ENCODE results near the gene PDE9A.
A peak's percentile ranks its signal among the peaks of the same experiment; 100 is the strongest.
"Not testable (repeated sequence)": the region's sequence is repeated elsewhere in the genome, so short reads cannot be mapped to it uniquely, and the experiment has no call there.

PDE9A gene

DNA sequence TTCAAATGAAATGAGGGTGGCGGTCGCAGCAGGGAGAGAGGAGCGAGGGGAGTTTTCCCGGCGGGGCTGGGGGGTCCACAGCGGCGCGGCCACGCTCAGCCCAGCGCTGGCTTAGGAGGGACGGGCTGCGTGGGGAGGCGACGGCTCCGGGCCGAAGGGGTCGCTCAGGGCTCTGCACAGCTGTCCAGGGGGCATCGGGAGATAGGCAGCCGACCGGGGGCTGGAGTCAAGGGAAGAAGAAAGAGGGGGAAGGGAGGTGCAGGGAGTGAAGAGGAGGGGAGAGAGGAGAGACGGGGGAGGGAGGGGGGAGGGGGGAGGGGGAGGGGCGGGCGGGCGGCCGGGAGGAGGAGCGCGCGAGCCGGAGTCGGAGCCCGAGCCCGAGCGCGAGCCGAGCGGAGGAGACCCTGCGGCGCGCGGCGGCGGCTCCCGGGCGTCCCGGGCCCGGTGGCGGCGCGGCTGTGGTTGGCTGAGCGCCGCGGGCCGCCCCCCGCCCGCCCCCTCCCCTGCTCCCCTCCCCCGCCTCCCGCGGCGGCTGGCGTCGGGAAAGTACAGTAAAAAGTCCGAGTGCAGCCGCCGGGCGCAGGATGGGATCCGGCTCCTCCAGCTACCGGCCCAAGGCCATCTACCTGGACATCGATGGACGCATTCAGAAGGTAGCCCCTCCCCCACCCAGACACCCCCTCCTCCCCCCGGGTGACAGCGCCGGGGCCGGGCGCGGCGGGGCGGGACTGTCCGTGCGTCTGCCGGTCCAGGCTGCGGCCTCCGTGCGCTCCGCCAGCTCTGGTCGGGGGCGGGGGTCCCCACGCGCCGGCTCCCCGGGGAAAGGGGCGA lies at the start of gene PDE9A:
PDE9A (plus strand) TSS at position 391 of the 831 bp plus-strand sequence; CDS start at position 585, 194 bp downstream.
- peak; percentile 82 for DNase-seq (ENCODE audit: low spot score)

DNA sequence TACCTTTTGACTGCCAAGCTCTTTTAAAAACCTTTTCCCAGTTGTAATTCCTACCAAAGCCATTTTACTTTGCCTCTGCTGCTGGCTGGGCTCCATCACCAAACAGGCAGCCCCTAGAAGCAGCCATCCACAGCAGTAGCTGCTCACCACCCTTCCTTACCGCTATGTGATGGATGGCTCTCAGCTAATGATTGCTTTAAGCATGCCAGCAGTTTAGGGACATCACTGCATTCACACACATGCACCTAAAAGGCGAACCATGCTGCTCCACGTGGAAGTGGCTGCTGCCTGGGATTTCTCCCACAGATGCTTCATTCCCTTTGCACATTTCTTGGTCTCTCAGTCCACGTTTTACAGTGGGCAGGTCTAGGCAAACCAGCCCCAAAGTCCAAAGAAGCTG lies 46.3 kb upstream of the PDE9A start:
- peak; percentile 33 for DNase-seq (ENCODE audit: low spot score)

- no peak for DNase-seq (ENCODE audit: low spot score)
Observed at GRCh38 chr21:42607525-42608102, 45.8 kb upstream of the PDE9A start.

- no peak for DNase-seq (ENCODE audit: low spot score)
Observed at GRCh38 chr21:42608446-42608845, 45.0 kb upstream of the PDE9A start.

GRCh38 chr21:42609811-42610210 lies 43.6 kb upstream of the PDE9A start:
- DNase-seq (ENCODE audit: low spot score): no peak

DNA sequence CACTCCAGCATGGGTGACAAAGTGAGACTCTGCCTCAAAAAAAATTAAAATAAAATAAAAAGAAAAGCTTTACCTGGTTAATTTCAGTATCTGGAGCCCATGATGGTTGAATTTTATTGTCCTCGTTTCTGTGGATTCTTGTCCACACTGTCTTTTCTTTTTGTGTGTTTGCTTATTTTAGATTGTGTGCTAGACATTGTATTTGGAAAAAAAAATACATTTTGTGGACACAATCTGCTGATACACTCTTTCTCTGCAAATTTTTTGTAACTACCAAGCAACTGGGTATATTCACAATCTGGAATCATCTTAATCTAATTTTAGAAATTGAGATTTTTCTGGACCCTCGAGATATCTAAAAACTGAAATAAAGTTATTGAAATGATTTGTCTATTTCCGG lies 41.6 kb upstream of the PDE9A start:
- DNase-seq (ENCODE audit: low spot score): no peak

- no peak for DNase-seq (ENCODE audit: low spot score)
Observed at GRCh38 chr21:42612390-42612789, 41.0 kb upstream of the PDE9A start.

- DNase-seq (ENCODE audit: low spot score): peak; percentile 41
Observed at GRCh38 chr21:42613756-42614155, 39.7 kb upstream of the PDE9A start.

DNA sequence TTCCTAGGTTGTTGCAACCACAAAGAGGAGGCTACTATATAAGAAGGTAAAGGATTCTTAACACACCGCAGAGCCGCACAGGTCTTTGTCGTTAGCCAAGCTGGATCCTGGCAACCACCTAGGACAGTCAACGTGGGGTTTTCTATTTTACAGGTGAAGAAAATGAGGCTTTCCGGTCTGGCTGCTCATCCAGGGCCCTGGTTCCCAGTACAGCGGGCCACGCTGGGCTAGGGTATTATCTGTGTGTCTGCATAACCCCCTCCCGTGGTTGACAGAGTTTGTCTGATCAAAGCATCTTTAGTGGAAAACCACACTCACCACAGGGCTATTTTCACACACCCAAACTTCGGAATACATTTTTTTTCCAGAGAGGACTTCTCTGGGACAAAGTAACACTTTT lies 39.0 kb upstream of the PDE9A start:
- peak; percentile 25 for DNase-seq (ENCODE audit: low spot score)

DNA sequence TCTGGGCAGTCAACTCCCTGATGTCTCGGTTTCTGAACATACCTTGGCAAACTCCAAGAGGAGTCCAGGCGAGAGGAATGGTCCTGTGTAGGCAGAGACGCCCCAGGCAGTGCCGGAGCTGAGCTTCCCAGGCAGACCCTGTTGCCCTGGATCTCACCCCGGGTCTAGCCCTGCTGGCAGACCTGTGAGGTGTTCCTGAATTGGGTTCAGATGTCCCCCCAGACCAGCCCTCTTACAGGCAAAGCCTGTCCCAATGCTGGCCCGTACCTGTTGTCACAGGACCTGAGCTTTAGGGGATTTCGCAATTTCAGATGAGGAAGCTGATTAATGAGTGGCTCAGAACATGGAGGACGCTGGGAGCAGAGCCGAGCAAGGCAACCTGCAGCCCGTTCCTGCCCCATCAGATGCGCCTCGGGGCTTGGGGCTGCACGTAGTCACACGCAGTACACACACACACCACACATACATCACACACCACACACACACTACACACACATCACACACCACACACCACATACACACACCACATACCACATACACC lies 38.5 kb upstream of the PDE9A start:
- DNase-seq (ENCODE audit: low spot score): peak; percentile 63

DNA sequence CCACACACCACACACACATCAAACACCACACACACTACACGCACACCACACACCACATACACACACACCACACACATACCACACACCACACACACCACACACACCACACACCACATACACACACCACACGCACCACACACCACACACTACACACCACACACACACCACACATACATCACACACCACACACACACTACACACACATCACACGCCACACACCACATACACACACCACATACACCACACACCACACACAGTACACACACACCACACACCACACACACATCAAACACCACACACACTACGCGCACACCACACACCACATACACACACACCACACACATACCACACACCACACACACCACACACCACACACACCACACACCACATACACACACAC lies 38.0 kb upstream of the PDE9A start:
- DNase-seq (ENCODE audit: low spot score): not testable (repeated sequence)

DNA sequence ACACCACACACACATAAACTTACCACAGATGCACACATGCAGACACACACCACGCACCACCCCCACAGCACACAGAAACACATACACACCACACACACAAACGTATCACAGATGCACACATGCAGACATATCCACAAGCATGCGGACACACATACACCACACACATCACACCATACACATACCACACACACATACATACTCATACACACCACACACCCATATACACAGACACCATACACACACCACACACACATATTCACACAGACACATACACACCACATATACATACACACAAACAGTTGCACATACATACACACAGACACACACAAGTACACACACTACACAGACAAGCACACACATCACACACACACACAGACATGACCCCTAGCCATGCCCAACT lies 37.5 kb upstream of the PDE9A start:
- DNase-seq (ENCODE audit: low spot score): peak; percentile 34

DNA sequence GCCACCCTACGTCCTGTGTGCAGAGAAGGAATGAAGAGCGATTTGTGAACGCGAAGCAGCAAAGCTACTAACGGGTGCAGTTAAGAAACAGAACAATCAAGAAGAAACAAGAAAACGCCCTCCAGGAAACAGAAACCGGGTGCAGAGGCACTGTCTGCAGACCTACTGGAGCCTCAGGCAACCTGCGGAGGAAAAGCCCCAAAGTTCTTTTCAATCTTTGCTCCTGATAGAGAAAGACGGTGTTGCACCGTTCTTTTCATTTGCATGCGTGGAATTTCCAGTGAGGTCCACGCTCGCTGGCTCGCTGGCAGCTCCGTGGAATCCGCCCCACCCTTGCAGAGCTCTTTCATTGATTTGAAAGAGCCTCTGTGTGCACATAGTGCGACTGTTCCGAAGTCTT lies 37.0 kb upstream of the PDE9A start:
- DNase-seq (ENCODE audit: low spot score): peak; percentile 38

DNA sequence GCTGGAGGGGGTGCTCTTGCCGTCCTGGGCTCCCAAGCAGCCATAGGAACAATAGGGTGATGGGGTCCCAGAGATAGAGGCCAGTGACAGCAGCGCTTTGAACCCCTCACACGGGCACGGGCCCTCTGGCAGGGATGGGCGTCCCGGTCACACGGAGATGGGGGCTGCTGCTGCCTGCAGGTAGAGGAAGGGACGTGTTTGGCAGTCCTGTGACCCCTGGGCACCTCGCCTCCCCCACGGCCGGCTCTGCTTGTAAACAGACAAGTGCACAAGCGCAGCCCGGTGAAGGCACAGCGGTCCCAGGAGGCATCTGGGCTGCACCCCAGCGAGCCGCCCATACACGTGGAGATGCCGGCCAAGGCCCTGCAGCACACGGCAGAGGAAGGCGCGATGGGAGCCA lies 36.5 kb upstream of the PDE9A start:
- peak; percentile 63 for DNase-seq (ENCODE audit: low spot score)

- DNase-seq (ENCODE audit: low spot score): peak; percentile 51
Observed at GRCh38 chr21:42617486-42617885, 35.9 kb upstream of the PDE9A start.

- DNase-seq (ENCODE audit: low spot score): peak; percentile 11
Observed at GRCh38 chr21:42618707-42619102, 34.7 kb upstream of the PDE9A start.

DNA sequence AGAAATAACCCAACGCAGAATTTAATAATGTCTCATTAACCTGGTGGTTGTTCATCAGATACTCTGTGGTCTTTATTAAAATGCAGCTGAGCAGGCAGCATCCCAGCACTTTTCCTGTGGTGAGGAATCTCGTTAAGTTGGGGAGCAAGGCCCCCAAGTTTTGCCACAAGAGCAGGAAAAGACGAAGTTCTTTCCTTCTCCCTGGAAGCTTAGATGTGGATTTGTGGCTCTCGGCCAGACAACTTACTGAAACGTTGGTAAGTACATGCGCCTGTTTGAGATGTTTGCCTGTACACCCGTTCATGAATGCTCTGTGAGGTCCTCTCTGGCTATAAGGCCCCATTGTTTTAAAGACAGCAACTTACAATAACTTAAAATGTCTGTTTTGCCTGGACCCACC lies 34.3 kb upstream of the PDE9A start:
- peak; percentile 22 for DNase-seq (ENCODE audit: low spot score)

DNA sequence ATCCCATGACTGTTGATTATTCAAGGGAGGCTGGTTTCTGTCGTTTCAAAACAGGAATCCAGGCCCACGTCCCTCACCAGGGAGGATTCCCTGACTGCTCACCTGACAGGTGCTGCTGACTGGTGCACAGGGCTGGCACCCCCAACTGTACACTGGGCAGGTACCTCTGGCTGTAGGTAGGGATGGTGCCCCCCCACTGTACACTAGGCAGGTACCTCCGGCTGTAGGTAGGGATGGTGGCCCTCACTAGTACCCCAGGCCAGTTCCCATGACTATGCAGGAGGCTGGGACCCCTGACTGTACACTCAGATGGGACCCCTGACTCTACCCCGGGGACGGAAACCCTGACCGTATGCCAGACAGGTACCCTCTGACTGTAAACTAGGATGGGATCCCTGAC lies 33.6 kb upstream of the PDE9A start:
- peak; percentile 42 for DNase-seq (ENCODE audit: low spot score)

- DNase-seq (ENCODE audit: low spot score): peak; percentile 52
Observed at GRCh38 chr21:42621166-42621818, 32.1 kb upstream of the PDE9A start.

DNA sequence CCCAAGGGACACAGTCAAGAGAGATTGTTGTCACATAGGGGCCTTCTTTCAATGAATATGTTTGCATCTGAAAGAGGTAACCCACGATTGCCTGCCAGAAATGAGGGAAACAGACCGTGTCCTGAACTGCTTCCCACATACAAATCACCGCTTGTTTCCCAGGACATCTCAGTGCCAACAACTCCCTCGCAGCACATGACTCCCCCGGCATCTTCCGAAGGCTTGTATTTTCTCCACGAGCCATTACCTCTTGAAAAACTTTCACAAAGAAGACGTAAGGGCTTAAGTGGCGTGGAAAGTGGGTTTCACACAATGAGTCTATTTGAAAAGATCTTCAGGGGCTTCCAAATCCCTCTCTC lies 31.6 kb upstream of the PDE9A start:
- DNase-seq (ENCODE audit: low spot score): peak; percentile 60

DNA sequence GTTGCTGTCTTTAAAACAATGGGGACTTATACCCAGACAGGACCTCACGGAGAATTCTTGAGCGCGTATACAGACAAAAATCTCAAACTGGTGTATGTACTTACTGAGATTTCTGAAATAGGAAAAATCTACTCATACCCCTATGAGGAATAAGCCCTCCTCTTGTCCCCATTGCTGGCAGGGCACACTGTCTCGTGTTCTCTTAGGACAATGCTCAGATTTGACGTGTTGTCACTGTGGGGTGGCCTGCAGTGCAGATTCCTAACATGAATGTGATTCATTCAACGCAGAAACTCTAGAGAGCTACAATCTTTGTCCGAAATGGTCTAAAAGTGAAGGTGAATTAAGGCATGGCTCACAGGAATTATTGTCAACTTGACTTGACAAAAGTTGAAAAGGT lies 31.1 kb upstream of the PDE9A start:
- peak; percentile 22 for DNase-seq (ENCODE audit: low spot score)

DNA sequence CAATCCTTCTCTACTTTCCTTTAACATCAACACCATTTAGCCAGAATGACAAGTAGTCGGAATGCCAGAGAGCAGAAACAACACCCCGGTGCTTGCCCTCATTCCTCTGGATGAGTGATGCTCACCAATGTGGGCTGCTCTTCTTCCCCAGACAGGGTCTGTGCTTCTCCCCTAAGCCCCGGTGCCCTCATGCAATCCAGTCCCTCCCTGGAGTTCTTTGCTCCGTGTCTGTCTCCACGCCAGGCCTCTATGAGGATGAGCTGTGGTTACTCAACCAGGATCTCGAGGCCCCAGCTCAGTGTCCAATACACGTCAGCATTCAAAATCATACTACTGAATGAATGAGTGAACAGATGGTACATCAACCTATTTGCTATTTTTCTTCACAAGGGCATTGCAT lies 29.7 kb upstream of the PDE9A start:
- peak; percentile 11 for DNase-seq (ENCODE audit: low spot score)
